OCI-LY3 (cell line): ENCODE data around the gene BBOX1.

ENCODE experiments used
- H2AFZ ChIP-seq: fragments of 200-600, 300-600 bp; shearing (Covaris generic); 2 replicates; pipeline ENCODE4 v1.6.0; 2014; ENCODE audit warnings: antibody characterized with exemption, low read depth, low read length
- H3K27ac ChIP-seq: fragments of 200-600, 300-600 bp; sonication (generic); 2 replicates; pipeline ENCODE4 v1.5.1; 2014; ENCODE audit warnings: mild to moderate bottlenecking, low read length, moderate library complexity, mixed read lengths
- H3K27me3 ChIP-seq: fragments of 200-600, 300-600 bp; sonication (generic); 2 replicates; pipeline ENCODE4 v1.6.1; 2014; ENCODE audit warnings: low read depth, low read length, mixed read lengths
- H3K36me3 ChIP-seq: fragments of 200-600, 300-600 bp; sonication (generic); replicated peaks from 2 replicates; pipeline ENCODE3; 2014; ENCODE audit warnings: low read depth, low read length, mixed read lengths
- H3K4me1 ChIP-seq: fragments of 300-600, 200-600 bp; sonication (generic); 2 replicates; pipeline ENCODE4 v1.6.1; 2014; ENCODE audit warnings: low read length, mixed read lengths
- H3K4me2 ChIP-seq: fragments of 200-600, 300-600 bp; sonication (generic); 2 replicates; pipeline ENCODE4 v1.6.1; 2014; ENCODE audit warnings: low read length, mixed read lengths
- H3K4me3 ChIP-seq: fragments of 300-600, 200-600 bp; sonication (generic); 2 replicates; pipeline ENCODE4 v1.5.1; 2014; ENCODE audit warnings: antibody characterized with exemption, mild to moderate bottlenecking, low read length, moderate library complexity
- H3K79me2 ChIP-seq: fragments of 300-600, 200-600 bp; shearing (Covaris generic); 2 replicates; pipeline ENCODE4 v1.6.1; 2014; ENCODE audit warnings: mild to moderate bottlenecking, low read length, mixed read lengths
- H3K9ac ChIP-seq: fragments of 300-600, 200-600 bp; shearing (Covaris generic); 2 replicates; pipeline ENCODE4 v1.6.0; 2014; ENCODE audit warnings: mild to moderate bottlenecking, low read length, moderate library complexity
- H3K9me3 ChIP-seq: fragments of 200-600, 300-600 bp; shearing (Covaris generic); 2 replicates; pipeline ENCODE4 v1.6.1; 2014; ENCODE audit warnings: low read length, mixed read lengths; ENCODE audit not compliant: insufficient read depth
- H4K20me1 ChIP-seq: fragments of 200-600, 300-600 bp; sonication (generic); 2 replicates; pipeline ENCODE4 v1.6.1; 2016; ENCODE audit warnings: low read length, mixed read lengths; ENCODE audit not compliant: insufficient read depth
- EZH2phosphoT487 ChIP-seq: fragments of 200-600 bp; shearing (Covaris generic); IDR thresholded peaks from 2 replicates; pipeline ENCODE4 v1.6.1; 2018; ENCODE audit warnings: antibody characterized with exemption, mixed run types, low read depth
- TF ChIP-seq, protein P1 (sequence below): fragments of 200-600, 300-600 bp; sonication (generic); IDR thresholded peaks from 2 replicates; pipeline ENCODE4 v1.5.1; 2014; ENCODE audit warnings: antibody characterized with exemption, low read length, low read depth

The BBOX1 gene, protein sequence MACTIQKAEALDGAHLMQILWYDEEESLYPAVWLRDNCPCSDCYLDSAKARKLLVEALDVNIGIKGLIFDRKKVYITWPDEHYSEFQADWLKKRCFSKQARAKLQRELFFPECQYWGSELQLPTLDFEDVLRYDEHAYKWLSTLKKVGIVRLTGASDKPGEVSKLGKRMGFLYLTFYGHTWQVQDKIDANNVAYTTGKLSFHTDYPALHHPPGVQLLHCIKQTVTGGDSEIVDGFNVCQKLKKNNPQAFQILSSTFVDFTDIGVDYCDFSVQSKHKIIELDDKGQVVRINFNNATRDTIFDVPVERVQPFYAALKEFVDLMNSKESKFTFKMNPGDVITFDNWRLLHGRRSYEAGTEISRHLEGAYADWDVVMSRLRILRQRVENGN

DNA sequence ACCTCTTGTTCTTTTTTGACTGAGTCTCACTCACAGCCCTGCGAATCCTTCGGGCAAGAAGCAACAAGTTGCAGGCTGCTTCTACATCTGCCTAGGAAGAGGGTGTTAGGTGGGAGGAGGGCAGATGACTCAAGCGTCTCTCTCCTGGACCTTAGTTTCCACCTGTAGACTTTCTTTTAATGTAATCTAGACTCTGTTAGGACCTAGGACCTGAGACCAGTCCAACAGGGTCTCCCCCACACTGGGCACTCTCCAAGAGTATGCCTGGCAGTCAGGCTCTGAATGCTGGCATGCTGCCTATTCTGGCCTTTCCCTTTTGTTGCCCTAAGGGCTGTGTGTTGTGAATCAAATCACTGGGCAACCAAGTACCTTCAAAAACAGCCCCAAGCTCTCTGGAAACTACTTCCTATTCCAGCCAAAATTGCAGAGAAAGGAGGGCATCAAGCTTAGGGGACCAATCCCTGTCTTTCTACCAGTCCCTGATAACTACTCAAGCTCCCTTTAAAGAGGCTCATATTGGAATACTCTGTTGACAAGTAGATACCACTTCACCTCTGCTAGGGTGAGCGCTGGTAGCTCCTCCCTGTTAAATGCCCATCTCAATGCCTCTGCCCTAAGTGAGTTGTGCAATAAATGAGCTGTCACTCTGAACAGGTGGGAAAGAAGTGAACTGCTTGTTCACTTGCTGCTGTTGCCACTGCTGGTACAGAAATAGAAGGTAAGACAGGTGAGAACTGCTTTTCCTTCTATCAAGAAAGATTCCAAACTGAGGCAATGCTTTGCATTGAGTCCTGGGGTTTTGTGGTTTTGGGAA is at the start of gene BBOX1:
TSS of gene BBOX1 (plus strand) at position 514 of the 814 bp plus-strand sequence. CDS start 14,616 bp downstream, outside the sequence.
- no peak within 1 kb of the TSS for H3K27ac ChIP-seq
- no peak within 1 kb of the TSS for H3K4me2 ChIP-seq
- H3K9ac ChIP-seq, result no peak within 1 kb of the TSS
- no peaks in the 10 kb centered on the region for H4K20me1 ChIP-seq
- TF ChIP-seq EZH2phosphoT487, result no peak
- TF ChIP-seq, protein P1, sequence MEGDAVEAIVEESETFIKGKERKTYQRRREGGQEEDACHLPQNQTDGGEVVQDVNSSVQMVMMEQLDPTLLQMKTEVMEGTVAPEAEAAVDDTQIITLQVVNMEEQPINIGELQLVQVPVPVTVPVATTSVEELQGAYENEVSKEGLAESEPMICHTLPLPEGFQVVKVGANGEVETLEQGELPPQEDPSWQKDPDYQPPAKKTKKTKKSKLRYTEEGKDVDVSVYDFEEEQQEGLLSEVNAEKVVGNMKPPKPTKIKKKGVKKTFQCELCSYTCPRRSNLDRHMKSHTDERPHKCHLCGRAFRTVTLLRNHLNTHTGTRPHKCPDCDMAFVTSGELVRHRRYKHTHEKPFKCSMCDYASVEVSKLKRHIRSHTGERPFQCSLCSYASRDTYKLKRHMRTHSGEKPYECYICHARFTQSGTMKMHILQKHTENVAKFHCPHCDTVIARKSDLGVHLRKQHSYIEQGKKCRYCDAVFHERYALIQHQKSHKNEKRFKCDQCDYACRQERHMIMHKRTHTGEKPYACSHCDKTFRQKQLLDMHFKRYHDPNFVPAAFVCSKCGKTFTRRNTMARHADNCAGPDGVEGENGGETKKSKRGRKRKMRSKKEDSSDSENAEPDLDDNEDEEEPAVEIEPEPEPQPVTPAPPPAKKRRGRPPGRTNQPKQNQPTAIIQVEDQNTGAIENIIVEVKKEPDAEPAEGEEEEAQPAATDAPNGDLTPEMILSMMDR, result no peak
- no peaks in the 10 kb centered on the region for H3K9me3 ChIP-seq
- H3K36me3 ChIP-seq, result no peaks in the 10 kb centered on the region
- H2AFZ ChIP-seq, result no peak within 1 kb of the TSS
- no peaks in the 10 kb centered on the region for H3K79me2 ChIP-seq
- H3K4me3 ChIP-seq, result no peak within 1 kb of the TSS
- H3K4me1 ChIP-seq, result no peaks in the 10 kb centered on the region
- no peaks in the 10 kb centered on the region for H3K27me3 ChIP-seq

DNA sequence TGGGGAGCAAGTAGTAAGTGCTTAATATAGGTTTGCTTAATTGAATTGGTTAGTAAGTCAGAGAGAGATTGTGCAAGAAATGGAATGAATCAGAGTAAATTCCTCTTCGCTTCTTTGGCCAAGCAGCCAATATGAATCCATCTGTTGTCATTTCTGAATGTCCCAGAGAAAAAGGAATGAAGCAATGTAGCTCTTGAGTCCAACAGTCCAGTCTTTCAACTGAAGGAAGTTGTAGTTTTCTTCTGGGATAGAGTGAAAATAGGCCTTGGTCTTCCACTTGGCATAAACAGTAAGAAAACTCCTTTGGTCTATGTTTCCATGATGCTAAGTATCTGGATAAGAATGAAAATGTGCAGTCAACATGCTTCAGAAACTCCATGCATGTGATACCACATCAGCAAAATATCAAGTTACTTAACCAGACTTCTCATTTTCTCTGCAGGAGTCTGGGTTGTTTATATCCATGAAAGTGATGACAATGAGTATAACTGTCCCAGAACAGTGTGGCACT is 48.5 kb upstream of the BBOX1 start:
- Histone ChIP-seq H3K27me3 (no peaks in the 10 kb centered on the region), H2AFZ (no peak overlapping the region), H3K9ac (no peak overlapping the region), H3K4me1 (no peaks in the 10 kb centered on the region), H3K36me3 (no peaks in the 10 kb centered on the region), H3K27ac (no peak overlapping the region), H3K4me2 (no peak overlapping the region), H3K79me2 (no peaks in the 10 kb centered on the region), H4K20me1 (no peaks in the 10 kb centered on the region), H3K4me3 (no peak overlapping the region), H3K9me3 (no peaks in the 10 kb centered on the region)
- TF ChIP-seq, protein P1, result no peak
- TF ChIP-seq EZH2phosphoT487, result no peak

DNA sequence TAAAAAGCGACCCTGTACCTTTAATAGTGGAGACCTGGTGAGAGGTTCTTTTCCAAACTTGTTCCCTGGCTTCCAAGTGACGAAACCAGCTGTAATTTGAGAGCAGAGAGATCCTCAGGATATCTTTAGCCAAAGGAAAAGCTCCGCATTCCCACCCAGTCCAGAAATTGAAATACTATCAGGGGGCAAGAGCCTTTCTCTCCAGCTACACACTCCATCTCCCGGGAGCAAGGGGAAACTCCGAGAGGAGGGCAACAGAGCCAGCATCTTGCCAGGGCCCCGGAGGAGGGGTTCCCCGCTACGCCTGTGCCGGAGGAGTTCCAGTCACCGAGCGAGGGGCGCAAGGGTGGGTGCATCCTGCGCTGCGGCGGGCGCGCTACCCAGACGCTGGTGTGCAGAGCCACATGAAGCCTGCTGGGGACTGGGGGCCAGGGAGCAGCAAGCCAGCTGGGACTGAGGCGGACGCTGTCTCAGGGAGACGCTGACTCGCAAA is 46.6 kb upstream of the BBOX1 start, which contains the start of gene FIBIN:
TSS of gene FIBIN (plus strand) at position 148 of the 493 bp plus-strand sequence. CDS start 415 bp downstream, outside the sequence.
- no peaks in the 10 kb centered on the region for H3K9me3 ChIP-seq
- H3K4me1 ChIP-seq, result peaks cover 3% of the 10 kb centered on the region; the same call in 1 of the 2 replicates
- H3K4me3 ChIP-seq, result no peak within 1 kb of the TSS
- TF ChIP-seq EZH2phosphoT487, result no peak
- TF ChIP-seq, protein P1, result no peak
- no peaks in the 10 kb centered on the region for H3K27me3 ChIP-seq
- no peaks in the 10 kb centered on the region for H3K79me2 ChIP-seq
- H4K20me1 ChIP-seq, result no peaks in the 10 kb centered on the region
- no peaks in the 10 kb centered on the region for H3K36me3 ChIP-seq
- H2AFZ ChIP-seq, result no peak within 1 kb of the TSS
- no peak within 1 kb of the TSS for H3K27ac ChIP-seq
- H3K4me2 ChIP-seq, result no peak within 1 kb of the TSS
- H3K9ac ChIP-seq, result no peak within 1 kb of the TSS
